ENCODE results near the gene RPS6KA5.
"Not testable (repeated sequence)": the region's sequence is repeated elsewhere in the genome, so short reads cannot be mapped to it uniquely, and the experiment has no call there.

RPS6KA5 gene

GRCh38 chr14:90870950-90871604 lies 189.4 kb downstream of the RPS6KA5 start:
- no peak for DNase-seq (ENCODE audit: low read depth)

GRCh38 chr14:90867501-90867900 lies 192.9 kb downstream of the RPS6KA5 start:
- DNase-seq (ENCODE audit: low read depth) = no peak

GRCh38 chr14:90866833-90867232 lies 193.6 kb downstream of the RPS6KA5 start:
- no peak for DNase-seq (ENCODE audit: low read depth)

GRCh38 chr14:90864741-90865140 lies 195.7 kb downstream of the RPS6KA5 start:
- no peak for DNase-seq (ENCODE audit: low read depth)

- no peak for DNase-seq (ENCODE audit: low read depth)
Measured at GRCh38 chr14:90858511-90858910, 201.9 kb downstream of the RPS6KA5 start.

GRCh38 chr14:90857866-90858265 lies 202.6 kb downstream of the RPS6KA5 start:
- no peak for DNase-seq (ENCODE audit: low read depth)

- not testable (repeated sequence) for DNase-seq (ENCODE audit: low read depth)
Measured at GRCh38 chr14:90856115-90856514, 204.3 kb downstream of the RPS6KA5 start.

- no peak for DNase-seq (ENCODE audit: low read depth)
Measured at GRCh38 chr14:90853116-90853515, 207.3 kb downstream of the RPS6KA5 start.

- no peak for DNase-seq (ENCODE audit: low read depth)
Measured at GRCh38 chr14:90851327-90852036, 209.0 kb downstream of the RPS6KA5 start.

- no peak for DNase-seq (ENCODE audit: low read depth)
Measured at GRCh38 chr14:90850487-90850886, 210.0 kb downstream of the RPS6KA5 start.

GRCh38 chr14:90849787-90850444 lies 210.5 kb downstream of the RPS6KA5 start:
- DNase-seq (ENCODE audit: low read depth) = no peak

- no peak for DNase-seq (ENCODE audit: low read depth)
Measured at GRCh38 chr14:90848944-90849731, 211.3 kb downstream of the RPS6KA5 start.

GRCh38 chr14:90846511-90846910 lies 213.9 kb downstream of the RPS6KA5 start:
- no peak for DNase-seq (ENCODE audit: low read depth)

GRCh38 chr14:90844321-90844720 lies 216.1 kb downstream of the RPS6KA5 start:
- no peak for DNase-seq (ENCODE audit: low read depth)

- no peak for DNase-seq (ENCODE audit: low read depth)
Measured at GRCh38 chr14:90842726-90843125, 217.7 kb downstream of the RPS6KA5 start.

- DNase-seq (ENCODE audit: low read depth) = not testable (repeated sequence)
Measured at GRCh38 chr14:90840667-90841066, 219.8 kb downstream of the RPS6KA5 start.

GRCh38 chr14:90839889-90840266 lies 220.6 kb downstream of the RPS6KA5 start:
- DNase-seq (ENCODE audit: low read depth) = no peak

GRCh38 chr14:90839024-90839888 lies 221.2 kb downstream of the RPS6KA5 start:
- DNase-seq (ENCODE audit: low read depth) = no peak

- not testable (repeated sequence) for DNase-seq (ENCODE audit: low read depth)
Measured at GRCh38 chr14:90838531-90838930, 221.9 kb downstream of the RPS6KA5 start.

GRCh38 chr14:90837355-90837754 lies 223.1 kb downstream of the RPS6KA5 start:
- DNase-seq (ENCODE audit: low read depth) = no peak

GRCh38 chr14:90836692-90837063 lies 223.8 kb downstream of the RPS6KA5 start:
- no peak for DNase-seq (ENCODE audit: low read depth)

All from activated T-helper 1 cell treated with Interleukin-2 at 50 U/mL for 16 hours (primary cell).